K562 (cell line): ENCODE results near the gene MFAP3L. TPM values are rescaled to one million over a fixed set of nuclear protein-coding genes. Genes with fewer than 3 reads are reported as not detected.

Source experiments
- ATAC-seq: fragments of 200-7000 bp; cut with Tn5 transposase; 3 replicates; pipeline ENCODE4 v1.9.1; 2020; ENCODE audit warnings: moderate library complexity
- BruUV-seq: library from RNA; stranded (reverse); fragments of 400-500 nt; replicated peaks from 2 replicates; lab custom pipeline; 2021; lab: Mats Ljungman, UMichigan
- CTCF ChIA-PET: fragments of 300-600 bp; formaldehyde crosslinking; extraction: SDS; loops from one replicate; lab custom pipeline; 2021; ENCODE audit warnings: low intra/inter-chr PET ratio; lab: Yijun Ruan, JAX
- POLR2A ChIA-PET: fragments of 300-600, 350-650 bp; sonication (Branson Sonifier 250); formaldehyde crosslinking; extraction: SDS; loops from one replicate; lab custom pipeline; 2021; ENCODE audit warnings: antibody characterized with exemption, inconsistent platforms; lab: Yijun Ruan, JAX
- DNase-seq, 4 experiments: peaks; one replicate each; pipeline versions ENCODE4 v3.0.0 to v3.0.0-alpha.2; 2011 to 2018; ENCODE audit warnings: low spot score in 3 of 4, mixed read lengths in 3 of 4; ENCODE audit errors: extremely low read depth in 1 of 4
- FAIRE-seq: peaks from 2 replicates; lab custom pipeline; 2011; peaks lifted over from hg19 to GRCh38; lab: Jason Lieb, UNC
- H2AFZ ChIP-seq: 2 replicates; pipeline ENCODE4 v1.6.0; 2011; ENCODE audit warnings: low read depth, low read length, control low read depth, inconsistent platforms
- H3K27ac ChIP-seq: fragments of 200-600 bp; 3 replicates; pipeline ENCODE4 v1.8.0; 2011; ENCODE audit warnings: low read depth, mild to moderate bottlenecking, control low read depth, inconsistent platforms, low read length, moderate library complexity, mixed read lengths; ENCODE audit errors: extremely low read depth
- H3K27me3 ChIP-seq, 2 experiments: fragments of 300-600 bp in 1 of 2; 2 replicates in 1 of 2; 3 replicates in 1 of 2; pipeline versions ENCODE4 v1.6.0 to v1.8.0; 2011; ENCODE audit warnings: inconsistent platforms in 2 of 2, low read length in 2 of 2, mild to moderate bottlenecking in 1 of 2, mixed read lengths in 1 of 2, moderate library complexity in 1 of 2; ENCODE audit not compliant: control insufficient read depth in 2 of 2, insufficient read depth in 2 of 2
- H3K36me3 ChIP-seq: fragments of 300-600 bp; 3 replicates; pipeline ENCODE4 v1.8.0; 2011; ENCODE audit warnings: mild to moderate bottlenecking, low read length, inconsistent platforms; ENCODE audit not compliant: control insufficient read depth, insufficient read depth
- H3K4me1 ChIP-seq, 2 experiments: fragments of 200-600 bp in 1 of 2; replicated peaks in 1 of 2; 2 replicates in 1 of 2; 3 replicates in 1 of 2; pipeline versions ENCODE4 v1.5.1 to v1.8.0; 2011; ENCODE audit warnings: inconsistent platforms in 2 of 2, low read length in 2 of 2, mild to moderate bottlenecking in 1 of 2, mixed read lengths in 1 of 2, moderate library complexity in 1 of 2; ENCODE audit not compliant: control insufficient read depth in 2 of 2, insufficient read depth in 2 of 2
- H3K4me2 ChIP-seq: 2 replicates; pipeline ENCODE4 v1.6.1; 2011; ENCODE audit warnings: low read length, control low read depth, inconsistent platforms, mixed read lengths; ENCODE audit not compliant: insufficient read depth
- H3K4me3 ChIP-seq: fragments of 200-600 bp; sonication (generic), shearing (Covaris generic); 2 replicates; pipeline ENCODE4 v1.5.1; 2016; ENCODE audit warnings: control low read depth, inconsistent platforms
- H3K79me2 ChIP-seq: fragments of 200-600 bp; 3 replicates; pipeline ENCODE4 v1.8.0; 2011; ENCODE audit warnings: low read length, inconsistent platforms; ENCODE audit not compliant: control insufficient read depth, insufficient read depth
- H3K9ac ChIP-seq, 2 experiments: 2 replicates each; pipeline versions ENCODE4 v1.6.0 to v1.6.1; 2011; ENCODE audit warnings: low read depth in 2 of 2, low read length in 2 of 2, control low read depth in 1 of 2, inconsistent platforms in 1 of 2, mild to moderate bottlenecking in 1 of 2, mixed read lengths in 1 of 2; ENCODE audit not compliant: insufficient read depth in 1 of 2
- H3K9me1 ChIP-seq: one replicate; pipeline ENCODE4 v1.6.0; 2011; ENCODE audit warnings: inconsistent platforms, mild to moderate bottlenecking, low read length, moderate library complexity; ENCODE audit not compliant: control insufficient read depth, insufficient read depth
- H3K9me3 ChIP-seq: replicated peaks from 2 replicates; pipeline ENCODE4 v1.5.1; 2011; ENCODE audit warnings: low read depth, low read length, inconsistent platforms; ENCODE audit not compliant: control insufficient read depth, insufficient read depth
- H4K20me1 ChIP-seq: replicated peaks from 2 replicates; pipeline ENCODE4 v1.6.1; 2011; ENCODE audit warnings: low read length, inconsistent platforms, mixed read lengths; ENCODE audit not compliant: control insufficient read depth, insufficient read depth
- ELK1 ChIP-seq: sonication (generic); formaldehyde crosslinking; IDR thresholded peaks from 2 replicates; pipeline ENCODE4 v1.8.1; 2022; ENCODE audit warnings: missing genetic modification reagents
- EP300 ChIP-seq: IDR thresholded peaks from 2 replicates; pipeline ENCODE4 v1.6.1; 2012; ENCODE audit warnings: low read length, improper control_type of control experiment
- HDAC3 ChIP-seq: fragments of 450-650 bp; IDR thresholded peaks from 2 replicates; pipeline ENCODE4 v1.6.1; 2018; ENCODE audit warnings: borderline replicate concordance, mild to moderate bottlenecking, moderate library complexity; ENCODE audit not compliant: partially characterized antibody
- HDAC6 ChIP-seq: IDR thresholded peaks from 2 replicates; pipeline ENCODE4 v1.6.1; 2012; ENCODE audit warnings: low read depth, mild to moderate bottlenecking, control low read depth, inconsistent platforms, low read length, moderate library complexity
- NR0B1 ChIP-seq: fragments of 450-650 bp; IDR thresholded peaks from one replicate; pipeline ENCODE4 v1.6.1; 2018; ENCODE audit warnings: mild to moderate bottlenecking, moderate library complexity; ENCODE audit not compliant: partially characterized antibody
- SMARCE1 ChIP-seq: fragments of 450-650 bp; IDR thresholded peaks from 2 replicates; pipeline ENCODE4 v1.7.1; 2016; ENCODE audit warnings: mild to moderate bottlenecking
- SP1 ChIP-seq: sonication (generic); formaldehyde crosslinking; IDR thresholded peaks from 2 replicates; pipeline ENCODE4 v1.8.1; 2022; ENCODE audit warnings: mild to moderate bottlenecking, missing genetic modification reagents
- SRSF7 ChIP-seq: fragments of 200-400 bp; formaldehyde crosslinking; optimal IDR thresholded peaks from 2 replicates; pipeline ENCODE3; 2017; ENCODE audit warnings: mild to moderate bottlenecking, low read depth, low read length
- WGBS: fragments of 100-300 bp; shearing (Covaris generic); methylation state at CpG from one replicate; pipeline ENCODE4 v1.1.6; 2016; ENCODE audit warnings: low coverage, mixed read lengths; ENCODE audit not compliant: insufficient coverage; ENCODE audit errors: missing lambda C conversion rate; 5-methylcytosine and 5-hydroxymethylcytosine counted together
- in situ Hi-C: fragments of 300-500 bp; cut with MboI; formaldehyde crosslinking; loops from 4 replicates; pipeline ENCODE4 v1.15.0; 2018; ENCODE audit warnings: inconsistent platforms, mixed read lengths
- intact Hi-C: fragments of 100-400 bp; cut with micrococcal nuclease; formaldehyde crosslinking; loops from 2 replicates; pipeline ENCODE4 v1.14.2; 2022
- polyA plus RNA-seq, 8 experiments: library from polyadenylated mRNA; depleted of rRNA in 4 of 8; stranded (reverse) in 5 of 8; unstranded in 3 of 8; fragments of >200 nt; fragmentation: Nextera tagmentation in 2 of 8; fragmentation: Illumina TruSeq in 1 of 8; extraction: Ambion mirVana in 2 of 8; extraction: Trizol in 1 of 8; gene quantifications; 2 replicates each; pipeline versions ENCODE4 v1.2.1 to v1.2.3, GENCODE V29; 2011 to 2014; ENCODE audit warnings: inconsistent platforms in 1 of 8, missing spikeins in 1 of 8
- total RNA-seq, 7 experiments: library from RNA; depleted of rRNA in 6 of 7; stranded (reverse); fragments of >200 nt in 6 of 7; fragmentation: Illumina TruSeq in 2 of 7; extraction: Trizol in 2 of 7; gene quantifications; 2 replicates each; pipeline versions ENCODE4 v1.2.1 to v1.2.3, GENCODE V29; 2011 to 2021; ENCODE audit warnings: low replicate concordance in 1 of 7

Gene MFAP3L
- total and polyA plus RNA-seq, 9 of the 15 experiments (the other 6 are each of a cell fraction or from before 2014, with no cell fraction given) = 0.06 to 0.25 (median 0.20) TPM; not detected in 3

- BruUV-seq = no TSS peak
- no peak for ATAC-seq
- 0% methylated on average over 4 of the region's 4 CpGs for WGBS
- no peak overlapping the region for H3K4me2 ChIP-seq
- ChIA-PET POLR2A (no interaction called here), CTCF (no interaction called here)
- H3K27me3 ChIP-seq = no peaks in the 10 kb centered on the region
- no peaks in the 10 kb centered on the region for H3K79me2 ChIP-seq
- in situ Hi-C loops (no loop called here), intact Hi-C loops (no loop called here)
- H3K9ac ChIP-seq = no peak overlapping the region
- no peaks in the 10 kb centered on the region for H3K9me3 ChIP-seq
- no peak for DNase-seq
- TF ChIP-seq SMARCE1 = no peak
- TF ChIP-seq NR0B1 = no peak
- TF ChIP-seq SRSF7 = no peak
- no peaks in the 10 kb centered on the region for H4K20me1 ChIP-seq
- H2AFZ ChIP-seq = no peak overlapping the region
- no peak overlapping the region for H3K27ac ChIP-seq
- no peaks in the 10 kb centered on the region for H3K4me1 ChIP-seq
- H3K4me3 ChIP-seq = no peak overlapping the region
- H3K9me1 ChIP-seq = no peaks in the 10 kb centered on the region
- no peak for FAIRE-seq
- H3K36me3 ChIP-seq = no peaks in the 10 kb centered on the region
Observed at GRCh38 chr4:170057866-170058265, 31.7 kb upstream of the MFAP3L start.

- no peaks in the 10 kb centered on the region for H3K79me2 ChIP-seq
- no peak for TF ChIP-seq ELK1
- no peak for TF ChIP-seq HDAC6
- TF ChIP-seq EP300 = no peak
- no peak for TF ChIP-seq SP1
- TF ChIP-seq HDAC3 = no peak
- ATAC-seq (no peak), DNase-seq (no peak), FAIRE-seq (no peak)
- no peaks in the 10 kb centered on the region for H4K20me1 ChIP-seq
- ChIA-PET POLR2A (no interaction called here), CTCF (no interaction called here)
- no peaks in the 10 kb centered on the region for H3K9me3 ChIP-seq
- in situ Hi-C loops = no loop called here
- H3K4me1 ChIP-seq = no peaks in the 10 kb centered on the region
- no peaks in the 10 kb centered on the region for H3K27me3 ChIP-seq
- no peaks in the 10 kb centered on the region for H3K9me1 ChIP-seq
- H3K27ac ChIP-seq = no peak overlapping the region
- intact Hi-C loops = no loop called here
- BruUV-seq = no TSS peak
- WGBS = 4% methylated on average over 5 of the region's 5 CpGs
- H3K36me3 ChIP-seq = no peaks in the 10 kb centered on the region
- H3K4me2 ChIP-seq = no peak overlapping the region
- no peak overlapping the region for H2AFZ ChIP-seq
- no peak overlapping the region for H3K9ac ChIP-seq
- no peak overlapping the region for H3K4me3 ChIP-seq
Observed at GRCh38 chr4:170052919-170053318, 26.7 kb upstream of the MFAP3L start.
